Endometrial microvascular endothelial cells (primary cell): ENCODE results near the gene CSGALNACT2. TPM values are rescaled to one million over a fixed set of nuclear protein-coding genes. Genes with fewer than 3 reads are reported as not detected.

Experiments used
- in situ Hi-C: cut with HindIII; loops from 2 replicates; pipeline ENCODE4 v1.10.0; 2017; ENCODE audit warnings: low sequenced_read_pairs, low pct_unique_long_range_greater_than_20kb; ENCODE audit errors: inconsistent ontology term
- total RNA-seq: library from RNA; depleted of rRNA; stranded (reverse); fragments of >200 nt; gene quantifications from one replicate; pipeline ENCODE4 v1.2.3, GENCODE V29; 2015; ENCODE audit errors: inconsistent ontology term

CSGALNACT2 gene
- total RNA-seq, 1 donor from 2014 or later = 20.9 TPM

DNA sequence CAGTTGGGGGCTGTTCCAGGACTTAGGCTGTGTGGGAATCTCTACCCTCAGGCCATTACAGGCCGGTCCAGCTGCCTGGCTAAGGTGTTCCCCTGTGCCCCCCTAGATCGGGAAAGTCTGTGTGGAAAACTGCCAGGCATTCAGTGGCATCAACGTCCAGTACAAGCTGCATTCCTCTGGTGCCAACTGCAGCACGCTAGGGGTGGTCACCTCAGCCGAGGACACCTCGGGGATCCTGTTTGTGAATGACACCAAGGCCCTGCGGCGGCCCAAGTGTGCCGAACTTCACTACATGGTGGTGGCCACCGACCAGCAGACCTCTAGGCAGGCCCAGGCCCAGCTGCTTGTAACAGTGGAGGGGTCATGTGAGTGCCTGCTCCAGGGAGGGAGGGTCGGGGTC, 27.1 kb upstream of the CSGALNACT2 start:
- in situ Hi-C loops = no loop called here

DNA sequence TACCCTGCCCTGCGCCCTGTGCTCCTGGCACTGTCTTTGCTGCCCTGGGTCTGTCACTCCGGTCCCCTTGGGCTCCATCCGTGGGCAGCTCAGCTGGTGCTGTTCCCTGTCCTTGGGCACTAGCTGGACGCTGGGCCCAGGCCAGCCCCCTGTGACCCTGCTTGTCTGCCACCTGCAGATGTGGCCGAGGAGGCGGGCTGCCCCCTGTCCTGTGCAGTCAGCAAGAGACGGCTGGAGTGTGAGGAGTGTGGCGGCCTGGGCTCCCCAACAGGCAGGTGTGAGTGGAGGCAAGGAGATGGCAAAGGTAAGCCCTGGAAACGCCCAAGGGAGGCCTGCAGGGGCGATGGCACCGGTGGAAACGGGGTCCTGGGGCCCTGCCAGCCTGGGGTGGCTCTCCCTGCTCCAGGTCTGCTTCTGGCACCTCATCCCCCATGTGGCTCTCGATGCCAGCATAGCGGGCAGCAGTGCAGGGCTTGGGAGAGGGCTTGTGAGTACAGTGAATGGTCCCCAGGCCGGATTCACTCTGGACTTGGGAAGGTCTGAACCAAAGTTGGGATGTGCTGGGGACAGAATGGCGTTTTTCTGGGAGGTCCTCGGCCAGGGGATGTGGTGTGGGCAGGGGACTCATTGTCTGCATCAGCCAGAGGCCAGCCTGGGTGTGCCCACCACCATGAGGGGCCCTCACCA, 26.2 kb upstream of the CSGALNACT2 start:
- in situ Hi-C loops = no loop called here

DNA sequence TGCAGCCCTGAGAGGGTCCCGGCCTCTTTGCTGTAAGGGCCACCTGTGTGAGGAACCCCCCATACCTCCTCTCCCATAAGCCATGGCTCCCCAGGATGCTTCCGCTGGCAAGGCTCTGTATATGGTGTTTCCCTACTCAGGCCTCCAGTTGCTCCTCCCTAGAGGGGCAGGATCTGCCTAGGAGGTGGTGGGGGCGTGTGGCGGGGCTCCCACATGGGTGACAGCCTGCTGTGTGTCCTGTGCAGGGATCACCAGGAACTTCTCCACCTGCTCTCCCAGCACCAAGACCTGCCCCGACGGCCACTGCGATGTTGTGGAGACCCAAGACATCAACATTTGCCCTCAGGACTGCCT, 25.7 kb upstream of the CSGALNACT2 start:
- in situ Hi-C loops = no loop called here

DNA sequence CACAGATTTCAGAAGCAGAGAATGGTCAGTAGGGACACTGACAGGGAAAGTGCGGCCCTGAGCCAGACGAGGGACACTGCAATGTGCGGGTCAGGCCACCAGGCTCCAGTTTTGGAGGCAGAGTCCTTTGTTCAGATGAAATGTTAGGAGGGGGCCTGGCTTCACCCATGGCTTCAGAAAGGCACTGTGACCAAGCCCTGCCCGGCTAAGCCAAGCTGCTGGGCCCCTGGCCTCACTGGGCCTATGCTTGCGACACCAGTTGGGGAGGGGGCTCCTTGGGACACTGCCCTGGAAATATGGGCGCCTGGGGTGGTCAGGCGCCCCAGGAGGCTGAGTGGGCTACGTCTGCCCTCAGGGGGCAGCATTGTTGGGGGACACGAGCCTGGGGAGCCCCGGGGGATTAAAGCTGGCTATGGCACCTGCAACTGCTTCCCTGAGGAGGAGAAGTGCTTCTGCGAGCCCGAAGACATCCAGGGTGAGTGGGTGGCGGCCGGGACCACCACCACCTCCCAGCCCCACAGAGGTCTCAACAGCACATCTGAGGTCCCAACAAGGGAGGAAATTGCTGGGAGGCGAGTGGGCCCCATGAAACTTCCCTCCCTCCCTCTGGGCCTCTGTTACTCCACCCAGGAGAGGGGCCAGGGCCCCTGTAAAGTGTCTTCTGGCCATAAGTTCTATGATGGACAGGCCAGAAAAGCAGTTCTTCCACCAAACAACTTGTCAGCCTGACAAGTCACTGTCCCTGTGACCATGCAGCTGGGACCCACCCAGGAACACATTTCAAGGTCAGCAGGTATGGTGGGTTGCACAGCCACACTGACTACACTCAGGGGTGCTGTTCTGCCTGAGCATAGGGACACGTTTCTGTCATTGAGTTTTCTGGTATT, 24.8 kb upstream of the CSGALNACT2 start:
- in situ Hi-C loops = no loop called here

DNA sequence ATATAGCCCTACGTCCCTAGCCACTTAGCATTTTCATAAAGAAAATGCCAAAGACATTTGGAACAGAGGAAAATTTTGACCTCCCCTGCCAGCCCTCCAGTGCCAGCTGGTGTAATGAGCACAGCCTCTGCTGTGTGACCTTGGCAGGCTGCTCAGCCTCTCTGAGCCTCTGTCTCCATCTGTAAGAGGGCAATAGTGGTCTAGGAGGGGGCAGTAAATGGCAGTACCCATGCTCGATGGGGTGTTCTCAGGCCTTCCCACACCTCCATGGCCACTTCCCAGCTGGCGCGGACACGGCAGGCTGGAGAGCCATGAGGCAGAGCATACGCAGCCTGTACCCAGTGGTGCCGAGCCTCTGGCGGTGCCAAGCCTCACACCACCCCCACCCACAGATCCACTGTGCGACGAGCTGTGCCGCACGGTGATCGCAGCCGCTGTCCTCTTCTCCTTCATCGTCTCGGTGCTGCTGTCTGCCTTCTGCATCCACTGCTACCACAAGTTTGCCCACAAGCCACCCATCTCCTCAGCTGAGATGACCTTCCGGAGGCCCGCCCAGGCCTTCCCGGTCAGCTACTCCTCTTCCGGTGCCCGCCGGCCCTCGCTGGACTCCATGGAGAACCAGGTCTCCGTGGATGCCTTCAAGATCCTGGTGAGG, 24.0 kb upstream of the CSGALNACT2 start:
- in situ Hi-C loops = no loop called here

DNA sequence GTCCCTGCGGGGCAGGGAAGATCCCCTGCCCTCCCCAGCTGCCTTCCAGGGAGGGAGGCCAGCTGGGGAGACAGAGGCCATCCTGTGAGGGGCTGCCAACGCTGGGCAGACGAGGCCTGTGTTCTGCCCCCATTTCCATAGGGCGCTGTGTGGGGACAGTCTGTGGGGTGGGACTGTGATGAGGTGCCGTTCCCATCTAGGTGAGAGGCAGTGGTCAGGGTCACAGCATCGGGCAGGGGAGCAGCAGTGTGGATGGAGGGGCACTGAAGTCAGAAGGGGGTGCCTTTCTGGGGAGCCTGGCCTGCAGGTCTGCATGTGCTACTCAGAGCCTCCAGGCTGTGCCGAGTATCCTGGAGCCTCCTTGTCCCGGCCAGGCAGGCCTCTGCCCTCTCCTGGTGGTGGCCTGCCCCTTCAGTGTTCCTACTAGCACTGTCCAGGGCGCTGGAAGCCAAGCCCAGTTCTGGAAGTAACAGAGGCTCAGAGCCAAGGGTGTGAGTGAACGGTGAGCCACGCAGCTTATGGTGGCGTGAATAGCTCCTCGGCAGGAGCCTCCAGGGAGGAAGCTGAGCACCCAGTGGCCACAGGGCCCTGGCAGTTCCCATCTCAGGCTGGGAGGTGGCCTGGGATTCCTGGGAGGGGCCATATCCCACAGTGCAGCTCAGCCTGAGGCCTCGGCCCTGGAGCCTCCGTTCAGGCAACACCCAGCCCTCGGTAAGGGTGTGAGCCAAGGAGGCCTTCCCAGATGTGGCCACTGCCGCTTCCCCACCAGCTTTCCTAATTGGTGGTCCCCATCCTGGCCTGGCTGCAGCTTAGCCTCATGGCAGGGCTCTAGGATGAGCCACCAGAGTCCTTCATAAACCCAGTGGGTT, 23.3 kb upstream of the CSGALNACT2 start:
- in situ Hi-C loops = no loop called here

DNA sequence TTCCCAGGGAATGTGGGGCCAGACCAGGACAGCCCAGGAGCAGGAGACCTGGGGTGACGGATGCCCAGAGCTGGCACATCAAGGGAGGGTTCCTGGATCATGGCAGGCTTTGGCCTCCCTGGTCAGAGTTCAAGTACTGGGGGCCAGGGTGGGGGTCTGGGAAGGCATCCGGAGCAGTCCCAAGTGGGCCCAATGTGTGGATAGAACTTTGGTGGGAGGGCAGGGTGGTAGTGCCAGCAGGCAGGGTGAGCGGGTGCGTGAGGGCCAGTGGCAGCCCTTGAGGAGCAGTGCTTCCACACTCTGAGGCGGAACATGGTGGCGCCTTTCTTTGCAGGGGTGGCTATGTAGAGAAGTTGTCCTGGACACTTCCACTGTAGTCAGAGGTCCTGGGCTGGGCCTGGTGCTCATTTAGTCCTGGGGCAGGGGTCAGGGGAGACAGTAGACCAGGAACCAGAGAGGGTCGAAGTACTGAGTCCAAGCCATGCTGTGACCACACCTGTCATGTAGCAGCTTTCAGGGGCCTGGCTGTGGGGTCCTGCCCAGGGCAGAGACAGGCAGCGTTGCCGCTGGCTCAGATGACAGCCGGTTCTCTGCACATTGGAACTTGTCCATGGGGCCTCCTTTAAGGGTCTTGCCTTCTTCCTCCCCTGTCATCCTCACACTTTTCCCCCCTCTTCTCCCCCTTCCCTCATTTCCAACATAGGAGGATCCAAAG, 22.2 kb upstream of the CSGALNACT2 start:
- in situ Hi-C loops = no loop called here

DNA sequence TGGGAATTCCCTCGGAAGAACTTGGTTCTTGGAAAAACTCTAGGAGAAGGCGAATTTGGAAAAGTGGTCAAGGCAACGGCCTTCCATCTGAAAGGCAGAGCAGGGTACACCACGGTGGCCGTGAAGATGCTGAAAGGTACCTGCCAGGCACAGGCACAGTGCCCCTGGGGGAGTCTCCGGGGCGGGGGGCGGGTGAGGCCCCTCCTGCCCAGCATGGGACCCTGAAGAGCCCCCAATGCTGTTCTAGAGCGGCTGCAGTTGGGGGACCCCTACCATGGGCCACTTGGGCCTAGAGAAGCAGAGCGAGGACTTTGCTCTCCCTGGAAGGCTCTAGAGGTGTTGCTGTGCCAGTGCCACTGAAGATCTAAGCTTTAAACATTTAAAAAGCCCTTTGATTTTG, 21.6 kb upstream of the CSGALNACT2 start:
- in situ Hi-C loops = no loop called here

DNA sequence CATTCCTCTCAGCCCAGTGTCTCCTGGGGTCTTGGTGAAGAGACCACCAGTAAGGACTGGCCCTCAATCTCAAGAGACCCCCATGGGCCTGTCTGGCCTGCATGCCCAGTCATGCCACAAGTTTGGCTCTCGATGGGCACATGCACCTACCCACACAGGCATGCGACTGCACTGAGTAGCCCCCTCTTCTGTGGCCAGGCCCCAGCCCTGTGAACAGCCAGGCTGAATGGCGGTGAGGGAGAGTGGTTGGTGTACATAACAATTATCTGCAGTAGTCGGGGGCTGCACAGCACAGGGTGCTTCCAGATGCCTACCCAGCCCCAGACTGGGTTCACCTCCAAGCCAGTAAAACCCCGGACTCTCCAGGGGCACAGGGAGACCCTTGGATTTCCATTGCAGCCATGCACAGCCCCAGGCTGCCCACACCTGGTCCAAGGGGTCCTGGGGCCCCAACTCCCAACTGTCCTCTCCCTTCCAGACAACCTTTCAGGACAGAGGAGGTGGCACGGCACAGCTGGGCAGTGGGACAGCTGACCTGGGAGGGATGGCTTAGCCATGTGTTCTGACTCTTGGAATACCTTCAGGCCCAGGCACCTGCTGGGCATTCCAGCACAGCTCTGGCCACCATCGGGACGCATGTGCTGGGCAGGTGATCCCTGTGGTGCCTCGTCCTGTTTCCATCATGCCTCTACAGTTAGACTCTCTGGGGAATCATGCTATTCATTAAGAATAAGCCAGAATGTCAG, 21.0 kb upstream of the CSGALNACT2 start:
- in situ Hi-C loops = no loop called here

DNA sequence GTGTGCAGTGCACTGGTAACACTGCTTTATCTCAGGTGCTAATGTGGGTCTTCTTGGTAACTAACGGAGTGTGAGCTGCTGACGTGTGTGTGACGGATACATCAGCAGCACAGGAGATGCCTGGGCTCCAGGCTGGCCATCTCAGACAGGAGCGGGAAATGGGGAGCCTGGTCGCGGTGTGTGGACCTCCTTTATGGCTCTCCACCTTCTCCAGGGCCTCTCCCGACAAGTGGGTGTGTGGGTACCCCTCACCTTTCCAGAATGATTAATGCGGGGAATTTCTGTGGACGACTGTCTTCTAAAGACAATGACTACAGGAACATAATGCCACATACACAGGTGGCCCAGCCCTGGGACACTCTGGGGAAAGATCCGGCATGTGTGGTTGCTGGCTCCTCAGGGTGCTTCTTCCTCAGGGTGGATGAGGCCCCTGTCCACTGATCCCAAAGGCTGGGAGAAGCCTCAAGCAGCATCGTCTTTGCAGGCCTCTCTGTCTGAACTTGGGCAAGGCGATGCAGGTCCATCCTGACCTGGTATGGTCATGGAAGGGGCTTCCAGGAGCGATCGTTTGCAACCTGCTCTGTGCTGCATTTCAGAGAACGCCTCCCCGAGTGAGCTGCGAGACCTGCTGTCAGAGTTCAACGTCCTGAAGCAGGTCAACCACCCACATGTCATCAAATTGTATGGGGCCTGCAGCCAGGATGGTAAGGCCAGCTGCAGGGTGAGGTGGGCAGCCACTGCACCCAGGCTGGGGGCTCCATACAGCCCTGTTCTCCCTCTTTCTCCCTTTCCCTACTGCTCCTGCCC, 20.3 kb upstream of the CSGALNACT2 start:
- in situ Hi-C loops = no loop called here

DNA sequence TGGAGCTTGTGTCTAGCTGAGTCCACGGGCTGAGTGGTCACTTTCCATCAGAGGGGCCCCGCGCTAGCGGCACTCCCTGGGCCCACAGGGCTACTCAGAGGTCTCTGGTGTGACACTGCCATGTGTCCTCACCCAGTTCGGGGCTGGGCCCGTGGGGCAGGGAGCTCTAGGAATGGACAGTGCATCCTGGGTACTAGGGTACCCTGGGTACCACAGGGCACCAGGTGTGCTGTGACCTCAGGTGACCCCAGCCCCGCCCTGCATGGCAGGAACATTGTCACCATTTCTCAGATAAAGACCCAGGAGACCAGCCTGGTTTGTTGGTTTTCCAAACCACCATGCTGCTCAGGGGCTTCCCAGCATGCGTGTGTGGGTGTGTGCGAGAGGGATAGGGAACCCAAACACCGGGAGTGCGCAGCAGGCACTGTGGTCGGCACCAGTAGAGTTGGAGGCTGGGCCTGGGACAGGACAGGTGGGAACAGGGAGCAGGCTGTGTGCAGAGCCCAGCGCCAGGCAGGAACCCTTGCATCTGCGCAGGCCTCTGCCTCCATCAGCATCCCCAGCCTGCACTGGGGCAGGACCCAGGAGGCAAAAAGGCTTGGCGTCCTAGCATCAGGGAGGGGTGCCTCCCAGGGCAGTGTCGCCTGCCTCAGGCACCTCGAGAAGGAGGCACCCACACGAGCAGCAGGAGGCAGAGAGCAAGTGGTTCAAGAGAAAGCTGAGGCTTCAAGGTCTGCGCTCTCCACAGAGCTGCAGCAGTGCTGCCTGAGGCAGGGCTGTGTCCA, 19.4 kb upstream of the CSGALNACT2 start:
- in situ Hi-C loops = no loop called here

DNA sequence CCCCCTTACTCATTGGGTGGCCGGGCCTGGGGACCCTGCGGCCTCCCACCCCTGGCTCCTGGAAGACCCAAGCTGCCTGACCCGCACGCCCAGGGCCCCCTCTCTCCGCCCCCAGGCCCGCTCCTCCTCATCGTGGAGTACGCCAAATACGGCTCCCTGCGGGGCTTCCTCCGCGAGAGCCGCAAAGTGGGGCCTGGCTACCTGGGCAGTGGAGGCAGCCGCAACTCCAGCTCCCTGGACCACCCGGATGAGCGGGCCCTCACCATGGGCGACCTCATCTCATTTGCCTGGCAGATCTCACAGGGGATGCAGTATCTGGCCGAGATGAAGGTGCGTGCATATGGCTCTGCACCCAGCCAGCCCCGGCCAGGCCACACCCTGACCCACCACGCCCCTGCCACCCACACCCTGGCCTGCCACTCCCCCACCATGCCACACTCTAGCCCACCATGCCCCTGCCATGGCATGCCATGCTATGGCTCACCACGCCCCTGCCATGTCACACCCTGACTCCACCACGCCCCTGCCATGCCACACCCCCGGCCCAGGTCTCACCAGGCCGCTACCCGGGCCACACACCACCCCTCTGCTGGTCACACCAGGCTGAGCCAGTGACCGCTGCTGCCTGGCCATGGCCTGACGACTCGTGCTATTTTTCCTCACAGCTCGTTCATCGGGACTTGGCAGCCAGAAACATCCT, 18.7 kb upstream of the CSGALNACT2 start:
- in situ Hi-C loops = no loop called here

DNA sequence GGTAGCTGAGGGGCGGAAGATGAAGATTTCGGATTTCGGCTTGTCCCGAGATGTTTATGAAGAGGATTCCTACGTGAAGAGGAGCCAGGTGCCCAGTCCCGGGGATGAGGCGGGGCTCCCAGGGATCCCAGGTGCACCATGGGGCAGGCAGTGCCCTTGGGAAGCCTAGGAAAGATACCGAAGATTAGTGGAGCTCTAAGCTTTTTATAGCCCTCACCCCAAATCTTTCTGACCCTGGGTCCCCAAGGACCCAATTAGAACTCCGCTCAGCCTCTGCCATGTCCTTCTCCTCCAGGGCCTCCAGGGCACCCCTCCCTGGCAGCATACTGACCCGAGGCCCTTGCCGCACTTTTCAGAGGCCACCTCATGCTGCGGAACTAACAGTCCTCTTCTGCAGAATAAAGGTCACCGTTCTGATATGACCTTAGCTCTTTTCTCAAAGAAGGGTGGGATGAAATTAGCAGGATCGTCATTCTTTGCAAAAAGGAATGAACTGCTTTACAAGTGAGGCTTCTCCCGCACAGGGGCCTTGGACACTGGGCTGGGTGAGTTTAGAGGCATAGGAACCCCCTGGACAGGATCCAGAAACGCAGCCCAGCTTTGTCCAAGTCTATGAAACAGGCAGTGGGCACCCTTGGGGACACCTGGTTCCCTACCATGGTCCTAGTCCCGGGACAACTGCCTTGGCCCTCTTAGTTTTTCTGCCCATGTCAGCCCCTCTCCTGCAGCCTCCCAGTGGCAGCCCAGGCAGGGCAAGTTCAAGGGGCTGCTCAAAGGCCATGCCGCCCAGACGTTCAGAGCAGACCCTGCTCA, 17.9 kb upstream of the CSGALNACT2 start:
- in situ Hi-C loops = no loop called here

DNA sequence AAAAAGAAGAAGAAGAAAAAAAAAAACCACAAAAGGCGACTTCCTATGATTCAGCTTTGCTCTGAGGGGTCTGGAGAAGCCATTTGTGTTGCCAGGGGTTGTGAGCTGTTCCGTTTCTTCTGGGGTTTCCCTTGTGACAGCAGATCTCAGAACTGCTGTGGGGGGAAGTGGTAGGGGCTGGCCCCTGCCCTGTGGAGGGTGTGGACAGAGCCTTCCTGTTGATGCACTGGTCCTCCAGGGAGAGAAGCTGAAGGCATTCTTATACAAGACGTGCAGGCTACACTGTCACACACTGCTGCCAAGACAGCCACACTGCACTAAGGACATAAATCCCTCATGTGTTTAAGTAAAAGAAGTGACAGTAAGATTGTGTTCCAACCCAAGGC, 17.3 kb upstream of the CSGALNACT2 start:
- in situ Hi-C loops = no loop called here

DNA sequence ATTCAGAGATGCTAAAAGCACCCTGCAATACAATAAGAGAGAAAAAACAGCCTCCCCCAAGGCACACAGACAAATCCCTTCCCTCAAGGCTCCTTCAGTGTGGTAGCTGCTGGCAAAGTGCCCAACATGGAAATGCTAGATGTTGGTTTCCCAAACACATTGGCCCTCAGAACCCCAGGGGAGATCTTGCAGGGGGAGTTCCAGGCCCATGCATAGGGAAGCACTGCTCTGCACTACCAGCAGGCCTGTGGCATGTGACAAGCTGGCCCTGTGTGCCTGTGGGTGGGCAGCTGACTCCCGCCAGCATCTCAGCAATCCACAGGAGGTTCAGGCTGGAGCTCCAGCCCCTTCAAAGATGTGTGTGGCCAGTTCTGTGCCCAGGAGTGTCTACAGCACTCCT, 16.8 kb upstream of the CSGALNACT2 start:
- in situ Hi-C loops = no loop called here
